NCI-H748 treated with DMSO at 0.1 percent for 48 hours (cell line): ENCODE results near the gene MAB21L3.

Experiments used
- DNase-seq: peaks from one replicate; lab custom pipeline; 2025; lab: John Stamatoyannopoulos, UW

The MAB21L3 gene

GRCh38 chr1:116110567-116111523, at the start of gene MAB21L3:
Gene MAB21L3, plus strand, starts transcription at chr1:116111399. Its CDS starts 1,217 bp downstream, at chr1:116112616.
- no peak for DNase-seq

GRCh38 chr1:116062201-116062600, 49.0 kb upstream of the MAB21L3 start:
- no peak for DNase-seq

GRCh38 chr1:116064616-116065015, 46.6 kb upstream of the MAB21L3 start:
- no peak for DNase-seq

- no peak for DNase-seq
These were observed 44.2 kb upstream of the MAB21L3 start for GRCh38 chr1:116066868-116067565.

- DNase-seq, result no peak
These were observed 43.7 kb upstream of the MAB21L3 start for GRCh38 chr1:116067566-116067890.

- no peak for DNase-seq
These were observed 35.6 kb upstream of the MAB21L3 start for GRCh38 chr1:116075575-116075974.

GRCh38 chr1:116075990-116076389, 35.2 kb upstream of the MAB21L3 start:
- no peak for DNase-seq

GRCh38 chr1:116076831-116077230, 34.4 kb upstream of the MAB21L3 start:
- DNase-seq, result no peak

GRCh38 chr1:116078699-116079223, 32.4 kb upstream of the MAB21L3 start:
- no peak for DNase-seq

GRCh38 chr1:116087628-116088027, 23.6 kb upstream of the MAB21L3 start:
- no peak for DNase-seq

GRCh38 chr1:116089870-116090269, 21.3 kb upstream of the MAB21L3 start:
- DNase-seq, result no peak

- DNase-seq, result no peak
These were observed 20.1 kb upstream of the MAB21L3 start for GRCh38 chr1:116091083-116091482.

GRCh38 chr1:116092752-116093489, 18.3 kb upstream of the MAB21L3 start:
- no peak for DNase-seq

- no peak for DNase-seq
These were observed 16.2 kb upstream of the MAB21L3 start for GRCh38 chr1:116095027-116095426.

GRCh38 chr1:116096013-116096618, 15.1 kb upstream of the MAB21L3 start:
- no peak for DNase-seq

- no peak for DNase-seq
These were observed 13.6 kb upstream of the MAB21L3 start for GRCh38 chr1:116097626-116098025.

- DNase-seq, result no peak
These were observed 11.8 kb upstream of the MAB21L3 start for GRCh38 chr1:116099379-116099778.

GRCh38 chr1:116099919-116100318, 11.3 kb upstream of the MAB21L3 start:
- DNase-seq, result no peak

- no peak for DNase-seq
These were observed 6.5 kb upstream of the MAB21L3 start for GRCh38 chr1:116104667-116105066.

- DNase-seq, result peak; percentile 31
These were observed 5.2 kb upstream of the MAB21L3 start for GRCh38 chr1:116105996-116106395.

GRCh38 chr1:116106646-116107045, 4.6 kb upstream of the MAB21L3 start:
- no peak for DNase-seq

GRCh38 chr1:116107371-116107770, 3.8 kb upstream of the MAB21L3 start:
- no peak for DNase-seq
